HG03442 (cell line): ENCODE data around the gene RHOB.
"Not testable (repeated sequence)": the region's sequence is repeated elsewhere in the genome, so short reads cannot be mapped to it uniquely, and the experiment has no call there.

ENCODE experiments used
- ATAC-seq: cut with Tn5 transposase; IDR thresholded peaks from one replicate; pipeline ENCODE4 v1.9.1; 2021; ENCODE audit warnings: mild to moderate bottlenecking, moderate library complexity; ENCODE audit not compliant: unreplicated experiment

Gene RHOB

GRCh38 chr2:20446917-20447436 is at the start of gene RHOB:
TSS of gene RHOB (plus strand) at chr2:20447074. CDS start at chr2:20447466, 392 bp downstream.
- ATAC-seq: peak; percentile 96

GRCh38 chr2:20397811-20398447 is 48.9 kb upstream of the RHOB start:
- ATAC-seq: no peak

GRCh38 chr2:20398956-20399567 is 47.8 kb upstream of the RHOB start:
- no peak for ATAC-seq

GRCh38 chr2:20400306-20400705 is 46.6 kb upstream of the RHOB start:
- no peak for ATAC-seq

- no peak for ATAC-seq
These were observed 45.9 kb upstream of the RHOB start for GRCh38 chr2:20400787-20401488.

- ATAC-seq: no peak
These were observed 45.4 kb upstream of the RHOB start for GRCh38 chr2:20401489-20401835.

GRCh38 chr2:20403774-20404312 is 43.0 kb upstream of the RHOB start:
- no peak for ATAC-seq

GRCh38 chr2:20404950-20405349 is 41.9 kb upstream of the RHOB start:
- no peak for ATAC-seq

GRCh38 chr2:20409039-20409438 is 37.8 kb upstream of the RHOB start:
- ATAC-seq: no peak

- no peak for ATAC-seq
These were observed 36.2 kb upstream of the RHOB start for GRCh38 chr2:20410556-20411277.

- peak; percentile 100 for ATAC-seq
These were observed 35.4 kb upstream of the RHOB start for GRCh38 chr2:20411361-20411894.

- ATAC-seq: no peak
These were observed 32.1 kb upstream of the RHOB start for GRCh38 chr2:20414806-20415205.

GRCh38 chr2:20415511-20415918 is 31.4 kb upstream of the RHOB start:
- no peak for ATAC-seq

- ATAC-seq: no peak
These were observed 30.2 kb upstream of the RHOB start for GRCh38 chr2:20416723-20417122.

GRCh38 chr2:20417230-20417821 is 29.5 kb upstream of the RHOB start:
- ATAC-seq: not testable (repeated sequence)

GRCh38 chr2:20418519-20418918 is 28.4 kb upstream of the RHOB start:
- ATAC-seq: no peak

GRCh38 chr2:20419007-20419576 is 27.8 kb upstream of the RHOB start:
- no peak for ATAC-seq

GRCh38 chr2:20419752-20420151 is 27.1 kb upstream of the RHOB start:
- ATAC-seq: no peak

- ATAC-seq: no peak
These were observed 25.4 kb upstream of the RHOB start for GRCh38 chr2:20421336-20421987.

GRCh38 chr2:20421988-20422370 is 24.9 kb upstream of the RHOB start:
- no peak for ATAC-seq
